DMS53 treated with DMSO at 0.1 percent for 48 hours (cell line): ENCODE data around the gene TBC1D25.

ENCODE experiments used
- DNase-seq: peaks from one replicate; lab custom pipeline; 2025; ENCODE audit not compliant: unreplicated experiment; lab: John Stamatoyannopoulos, UW

Gene TBC1D25

GRCh38 chrX:48598614-48599013 is 59.1 kb downstream of the TBC1D25 start:
- DNase-seq = no peak

- DNase-seq = no peak
These were observed 59.8 kb downstream of the TBC1D25 start for GRCh38 chrX:48599341-48599740.

- no peak for DNase-seq
These were observed 60.7 kb downstream of the TBC1D25 start for GRCh38 chrX:48600226-48600625.

GRCh38 chrX:48601741-48602394 is 62.4 kb downstream of the TBC1D25 start:
- DNase-seq = no peak

DNA sequence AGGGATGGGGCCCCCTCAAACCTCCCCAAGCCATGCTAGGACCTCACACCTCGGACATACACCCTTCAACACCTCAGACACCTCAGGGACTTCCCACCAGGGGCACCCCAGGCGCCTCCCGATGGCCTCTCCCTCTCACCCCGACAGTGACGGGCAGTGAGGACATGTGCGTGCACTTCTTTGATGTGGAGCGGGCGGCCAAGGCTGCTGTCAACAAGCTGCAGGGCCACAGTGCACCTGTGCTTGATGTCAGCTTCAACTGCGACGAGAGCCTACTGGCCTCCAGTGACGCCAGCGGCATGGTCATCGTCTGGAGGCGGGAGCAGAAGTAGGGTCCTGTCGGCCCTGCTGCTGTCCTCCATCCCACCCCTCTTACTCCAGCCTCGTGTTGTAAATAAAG is 65.2 kb downstream of the TBC1D25 start:
- DNase-seq = no peak

GRCh38 chrX:48606091-48606490 is 66.6 kb downstream of the TBC1D25 start:
- DNase-seq = no peak

GRCh38 chrX:48611703-48612102 is 72.2 kb downstream of the TBC1D25 start:
- DNase-seq = no peak
